Activated CD4-positive, alpha-beta memory T cell treated with anti-CD3 and anti-CD28 coated beads, Interleukin-2, amount 10 ng/mL, durations not matched to agents 7 days and 5 days (primary cell): ENCODE data around the gene RNASEH2B. TPM values are rescaled to one million over a fixed set of nuclear protein-coding genes. Genes with fewer than 3 reads are reported as not detected.

Source experiments
- CTCF ChIA-PET: fragments of 350-600 bp; sonication (Branson Sonifier 250); formaldehyde crosslinking; loops from one replicate; lab custom pipeline; 2021; ENCODE audit warnings: antibody characterized with exemption, inconsistent platforms; lab: Charles Lee
- POLR2A ChIA-PET: fragments of 350-600 bp; sonication (Branson Sonifier 250); formaldehyde crosslinking; loops from one replicate; lab custom pipeline; 2021; ENCODE audit warnings: antibody characterized with exemption; lab: Charles Lee
- DNase-seq: peaks from one replicate; pipeline ENCODE4 v3.0.0-alpha.2; 2020
- H3K27ac Mint-ChIP-seq: one replicate; pipeline ENCODE4 v1.8.0; 2021; ENCODE audit warnings: mild to moderate bottlenecking, mixed read lengths
- H3K27me3 Mint-ChIP-seq: one replicate; pipeline ENCODE4 v1.8.0; 2021; ENCODE audit warnings: mixed read lengths
- H3K36me3 Mint-ChIP-seq: one replicate; pipeline ENCODE4 v1.8.0; 2021; ENCODE audit warnings: low read depth, mixed read lengths
- H3K4me1 Mint-ChIP-seq: one replicate; pipeline ENCODE4 v1.8.0; 2021; ENCODE audit warnings: mixed read lengths
- H3K4me3 Mint-ChIP-seq: one replicate; pipeline ENCODE4 v1.8.0; 2021; ENCODE audit warnings: mild to moderate bottlenecking, mixed read lengths
- H3K9me3 Mint-ChIP-seq: one replicate; pipeline ENCODE4 v1.8.0; 2021; ENCODE audit warnings: mixed read lengths
- total RNA-seq, 2 experiments: library from RNA; stranded (reverse); gene quantifications; one replicate each; pipeline ENCODE4 v1.2.3, GENCODE V29; 2021

Gene RNASEH2B
- total RNA-seq, 2 experiments from 2014 or later, result 87.4 to 90.5 TPM

DNA sequence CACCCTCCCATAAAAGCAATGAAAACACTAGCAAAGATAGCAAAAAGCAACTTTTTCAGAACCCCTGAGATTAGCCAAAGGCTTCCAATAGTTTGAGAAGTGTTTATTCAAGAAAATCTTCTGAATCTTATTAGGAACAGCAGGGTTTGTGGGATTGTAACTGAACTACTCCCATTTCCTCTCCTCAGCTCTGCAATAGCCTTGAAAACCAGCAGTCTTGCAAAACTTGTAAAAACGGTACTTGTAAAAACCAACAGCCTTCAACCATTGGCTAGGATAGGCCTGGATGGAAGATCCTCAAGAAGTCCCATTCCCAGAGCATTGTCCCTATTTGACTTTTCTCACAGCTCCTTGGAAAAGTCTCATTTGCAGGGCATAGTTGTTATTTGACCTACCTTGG is 12.1 kb downstream of the RNASEH2B start:
- CTCF ChIA-PET, result interaction anchor here (4.9 kb wide), 1 partner anchor 10 kb away, joined by 18 read pairs; no protein-coding TSS in a partner anchor
- peaks cover 72% of the 10 kb centered on the region for H3K36me3 Mint-ChIP-seq

DNA sequence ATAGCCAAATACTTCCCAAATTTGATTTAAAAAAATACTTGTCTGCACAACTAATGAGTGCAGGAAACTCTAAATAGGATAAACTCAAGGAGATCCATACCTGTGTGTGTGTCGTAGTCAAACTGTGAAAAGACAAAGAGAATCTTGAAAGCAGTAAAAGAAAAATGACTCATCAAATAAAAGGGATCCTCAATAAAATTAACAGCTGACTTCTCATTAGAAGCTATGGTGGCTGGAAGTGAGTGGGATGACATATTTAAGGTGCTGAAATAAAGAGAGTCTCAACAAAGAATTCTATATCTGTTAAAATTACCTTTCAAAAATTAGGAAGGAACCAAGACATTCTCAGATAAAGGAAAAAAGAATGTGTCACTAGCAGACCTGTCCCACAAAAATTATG is 13.7 kb downstream of the RNASEH2B start:
- Mint-ChIP-seq H3K27ac (no peak overlapping the region), H3K36me3 (peaks cover 69% of the 10 kb centered on the region), H3K9me3 (peaks cover 47% of the 10 kb centered on the region), H3K4me1 (peaks cover 3% of the 10 kb centered on the region), H3K27me3 (no peaks in the 10 kb centered on the region), H3K4me3 (no peak overlapping the region)
- CTCF ChIA-PET, result interaction anchor here (1.0 to 4.9 kb wide), 2 partner anchors 11 to 147 kb away, joined by 3 to 18 read pairs; no protein-coding TSS in a partner anchor
- POLR2A ChIA-PET, result interaction anchor here (1.5 kb wide), 1 partner anchor 793 kb away, joined by 3 read pairs; no protein-coding TSS in a partner anchor
- DNase-seq, result no peak

More for the DNA sequence above, 12.1 kb downstream of the RNASEH2B start:
- peaks cover 47% of the 10 kb centered on the region for H3K9me3 Mint-ChIP-seq
- peaks cover 14% of the 10 kb centered on the region for H3K4me1 Mint-ChIP-seq
- POLR2A ChIA-PET, result no interaction called here
- no peaks in the 10 kb centered on the region for H3K27me3 Mint-ChIP-seq
- DNase-seq, result no peak
- no peak overlapping the region for H3K4me3 Mint-ChIP-seq
- H3K27ac Mint-ChIP-seq, result no peak overlapping the region

DNA sequence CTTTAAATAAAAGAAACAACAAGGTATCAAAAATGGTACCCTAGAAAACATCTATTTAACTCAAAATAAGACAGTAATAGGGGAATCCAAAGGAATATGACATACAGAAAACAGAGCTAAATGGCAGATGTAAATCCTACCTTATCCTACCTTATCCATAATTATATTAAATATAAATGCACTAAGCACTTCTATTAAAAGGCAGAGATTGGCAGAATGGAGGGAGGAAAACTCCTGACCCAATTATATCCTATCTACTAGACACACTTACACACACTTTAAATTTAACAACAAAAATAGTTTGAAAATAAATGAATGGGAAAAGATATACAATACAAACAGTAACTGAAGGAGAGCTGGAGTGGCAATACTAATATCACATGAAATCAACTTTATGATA is 14.4 kb downstream of the RNASEH2B start:
- no peaks in the 10 kb centered on the region for H3K27me3 Mint-ChIP-seq
- ChIA-PET CTCF (interaction anchor here (0.5 to 4.9 kb wide), 3 partner anchors 10 to 951 kb away, joined by 4 to 18 read pairs (median 5); no protein-coding TSS in a partner anchor), POLR2A (no interaction called here)
- H3K9me3 Mint-ChIP-seq, result peaks cover 47% of the 10 kb centered on the region
- peaks cover 65% of the 10 kb centered on the region for H3K36me3 Mint-ChIP-seq
- no peaks in the 10 kb centered on the region for H3K4me1 Mint-ChIP-seq
- no peak overlapping the region for H3K4me3 Mint-ChIP-seq
- H3K27ac Mint-ChIP-seq, result no peak overlapping the region
- DNase-seq, result no peak

DNA sequence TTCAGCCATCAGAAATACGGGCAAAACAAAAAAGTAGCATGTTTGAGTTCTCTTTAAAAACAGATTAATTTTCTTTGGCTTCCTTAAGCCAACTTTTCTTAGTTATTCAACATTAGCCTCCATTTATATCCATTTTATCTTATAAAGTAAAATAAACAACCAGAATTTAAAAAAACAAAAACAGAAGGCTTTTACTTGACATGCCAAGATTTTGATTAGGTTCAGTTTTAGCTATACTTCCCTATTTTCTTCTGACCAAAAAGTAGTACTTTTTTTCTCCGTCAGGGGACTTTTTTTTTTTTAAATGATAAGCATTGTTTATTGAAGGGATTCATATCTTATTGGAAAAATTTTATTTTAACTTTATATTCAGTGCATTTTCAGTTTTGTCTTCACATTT is 18.1 kb downstream of the RNASEH2B start:
- Mint-ChIP-seq H3K36me3 (peaks cover 63% of the 10 kb centered on the region), H3K4me3 (no peak overlapping the region), H3K27me3 (no peaks in the 10 kb centered on the region), H3K9me3 (peaks cover 25% of the 10 kb centered on the region), H3K4me1 (no peaks in the 10 kb centered on the region), H3K27ac (no peak overlapping the region)
- ChIA-PET POLR2A (interaction anchor here (0.7 kb wide), 1 partner anchor 192 kb away, joined by 3 read pairs; no protein-coding TSS in a partner anchor), CTCF (interaction anchor here (0.6 to 1.9 kb wide), 4 partner anchors 13 to 480 kb away, joined by 3 to 6 read pairs (median 4); no protein-coding TSS in a partner anchor)
- no peak for DNase-seq

DNA sequence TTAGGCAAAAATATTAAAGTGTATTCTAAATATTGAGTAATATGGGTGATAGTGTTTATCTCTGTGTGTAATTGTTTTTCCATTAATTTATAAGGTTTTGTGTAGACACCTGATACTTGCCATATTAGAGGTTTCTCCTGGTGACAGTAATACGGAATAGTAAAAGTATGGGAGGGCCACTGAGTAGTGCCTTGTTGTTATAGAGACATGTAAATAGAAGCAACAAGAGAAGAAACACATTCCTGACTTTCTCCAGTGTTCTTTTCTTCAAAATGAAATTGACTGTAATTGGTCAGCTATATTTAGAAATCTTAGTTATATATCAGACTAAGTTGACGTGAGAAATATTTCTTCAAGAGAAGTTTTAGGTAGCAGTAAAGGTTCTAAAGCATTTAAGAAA is 18.5 kb downstream of the RNASEH2B start:
- peaks cover 63% of the 10 kb centered on the region for H3K36me3 Mint-ChIP-seq
- ChIA-PET POLR2A (interaction anchor here (0.7 kb wide), 1 partner anchor 192 kb away, joined by 3 read pairs; no protein-coding TSS in a partner anchor), CTCF (interaction anchor here (0.6 to 1.9 kb wide), 2 partner anchors 16 to 479 kb away, joined by 3 to 4 read pairs; no protein-coding TSS in a partner anchor)

DNA sequence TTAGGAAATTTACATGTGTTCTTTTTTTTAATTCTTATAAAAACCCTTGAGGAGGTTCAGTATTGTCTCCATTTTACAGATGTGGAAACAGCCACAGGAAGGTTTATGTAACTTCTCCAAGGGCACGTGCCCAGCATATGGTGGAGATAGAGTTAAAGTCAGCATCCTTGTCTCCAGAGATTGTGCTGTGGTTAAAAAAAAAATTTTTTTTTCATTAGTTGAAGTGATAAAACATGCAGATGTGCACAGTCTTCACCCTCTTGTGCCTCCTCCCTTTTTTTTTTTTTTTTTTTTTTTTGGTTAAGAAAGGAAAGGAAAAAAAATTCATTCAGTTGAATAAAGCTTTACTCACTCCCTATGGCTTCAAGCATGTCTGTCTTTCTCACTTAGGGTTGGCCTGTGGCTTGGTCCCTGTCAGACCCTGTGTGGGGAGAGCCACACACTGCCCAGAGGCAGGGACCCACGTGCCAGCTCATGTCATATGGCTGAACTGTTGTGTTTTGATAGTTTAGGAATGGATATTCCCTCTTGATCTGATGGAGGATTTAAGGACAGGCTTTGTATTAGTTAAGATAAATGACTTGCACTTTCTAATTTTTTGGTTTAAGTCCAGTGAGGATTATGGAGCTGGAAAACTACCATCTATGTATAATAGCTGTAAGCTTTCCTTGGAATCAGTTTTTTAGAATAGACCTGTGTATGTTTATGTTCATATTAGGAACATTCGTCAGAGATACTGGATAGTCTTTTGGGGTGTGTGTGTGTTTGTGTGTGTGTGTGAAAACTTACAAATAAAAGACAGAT is 19.3 kb downstream of the RNASEH2B start:
- ChIA-PET CTCF (no interaction called here), POLR2A (no interaction called here)
- Mint-ChIP-seq H3K36me3 (peaks cover 60% of the 10 kb centered on the region), H3K27me3 (no peaks in the 10 kb centered on the region), H3K4me3 (no peak overlapping the region), H3K27ac (no peak overlapping the region), H3K9me3 (peaks cover 14% of the 10 kb centered on the region), H3K4me1 (no peaks in the 10 kb centered on the region)
- no peak for DNase-seq

More for the DNA sequence above, 18.5 kb downstream of the RNASEH2B start:
- no peak for DNase-seq
- Mint-ChIP-seq H3K4me1 (no peaks in the 10 kb centered on the region), H3K27me3 (no peaks in the 10 kb centered on the region), H3K4me3 (no peak overlapping the region), H3K27ac (no peak overlapping the region), H3K9me3 (peaks cover 21% of the 10 kb centered on the region)

DNA sequence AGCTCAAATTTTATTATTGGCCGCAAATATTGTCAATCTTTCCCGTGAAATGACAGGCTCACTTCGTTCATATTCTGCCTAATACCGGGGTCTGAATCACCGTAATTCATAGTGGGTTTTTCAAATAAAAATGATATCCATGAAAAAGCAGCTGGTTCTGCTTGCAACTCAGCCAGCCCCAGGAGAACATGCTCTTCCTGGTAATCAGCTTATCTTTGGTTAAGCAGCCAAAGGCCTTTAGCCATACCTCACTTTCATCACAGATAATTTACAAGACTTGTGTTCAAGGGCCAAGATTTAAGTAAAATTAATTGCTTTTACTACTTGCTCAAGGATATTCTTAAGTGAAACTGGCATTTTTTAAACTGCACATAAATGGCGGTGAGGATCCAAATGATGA is 22.5 kb downstream of the RNASEH2B start:
- CTCF ChIA-PET, result interaction anchor here (1.7 kb wide), 1 partner anchor 20 kb away, joined by 6 read pairs; no protein-coding TSS in a partner anchor
- POLR2A ChIA-PET, result no interaction called here
- peaks cover 71% of the 10 kb centered on the region for H3K36me3 Mint-ChIP-seq
- no peak overlapping the region for H3K27ac Mint-ChIP-seq
- no peaks in the 10 kb centered on the region for H3K4me1 Mint-ChIP-seq
- H3K9me3 Mint-ChIP-seq, result peaks cover 5% of the 10 kb centered on the region
- H3K27me3 Mint-ChIP-seq, result no peaks in the 10 kb centered on the region
- no peak overlapping the region for H3K4me3 Mint-ChIP-seq
- no peak for DNase-seq

DNA sequence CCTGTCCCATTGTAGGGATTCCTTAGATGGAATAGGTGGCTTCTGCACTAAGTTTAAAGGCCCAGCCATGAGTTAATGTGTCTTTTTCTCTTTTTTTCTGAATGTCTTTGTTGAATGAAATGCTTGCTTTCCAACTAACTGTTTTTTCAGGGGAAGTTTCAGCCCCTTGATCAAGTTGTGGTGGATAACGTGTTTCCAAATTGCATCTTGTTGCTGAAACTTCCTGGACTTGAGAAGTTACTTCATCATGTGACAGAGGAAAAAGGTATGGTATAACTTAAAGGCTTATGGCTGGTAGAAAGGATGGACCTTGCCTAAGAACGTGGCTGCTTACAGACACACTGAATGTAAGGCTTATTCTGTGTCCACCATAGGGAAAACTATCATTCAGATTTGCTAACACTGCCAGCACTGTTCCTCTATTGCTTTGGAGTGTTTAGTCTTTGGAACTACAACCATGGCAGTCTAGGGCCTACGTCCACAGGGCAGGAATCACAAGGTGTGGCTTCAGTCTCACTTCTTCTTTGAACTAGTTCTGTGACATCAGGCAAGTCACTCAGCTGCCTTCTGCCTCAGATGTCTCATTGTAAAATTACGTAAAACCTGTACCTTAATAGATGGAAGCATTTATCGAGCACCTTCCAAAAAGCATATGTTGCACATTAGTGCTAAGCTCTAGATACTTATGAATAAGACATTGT is 25.3 kb downstream of the RNASEH2B start:
- no peak overlapping the region for H3K4me3 Mint-ChIP-seq
- peaks cover 7% of the 10 kb centered on the region for H3K9me3 Mint-ChIP-seq
- H3K27me3 Mint-ChIP-seq, result no peaks in the 10 kb centered on the region
- H3K27ac Mint-ChIP-seq, result no peak overlapping the region
- no peak for DNase-seq
- H3K4me1 Mint-ChIP-seq, result no peaks in the 10 kb centered on the region
- peaks cover 78% of the 10 kb centered on the region for H3K36me3 Mint-ChIP-seq
- POLR2A ChIA-PET, result no interaction called here
- CTCF ChIA-PET, result no interaction called here

DNA sequence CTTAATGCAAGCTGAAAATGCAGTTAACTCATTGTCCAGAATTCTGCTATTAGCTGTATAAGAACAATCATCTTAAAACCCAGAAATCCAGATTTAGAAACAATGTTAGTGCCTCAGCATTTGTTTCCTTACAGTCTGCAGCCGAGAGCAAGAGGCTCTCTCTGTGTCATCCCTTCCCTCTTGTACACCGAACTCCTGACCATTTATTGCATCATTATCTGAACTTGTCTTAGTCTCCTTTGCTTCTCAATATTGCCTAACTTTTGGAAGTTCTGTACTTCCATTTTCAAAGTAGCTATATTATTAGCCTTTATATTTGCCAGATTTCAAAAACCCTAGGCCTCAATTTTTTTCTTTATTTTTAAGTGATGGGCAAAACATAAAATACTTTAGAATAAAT is 27.1 kb downstream of the RNASEH2B start:
- no peak for DNase-seq
- no peak overlapping the region for H3K27ac Mint-ChIP-seq
- POLR2A ChIA-PET, result no interaction called here
- H3K9me3 Mint-ChIP-seq, result peaks cover 7% of the 10 kb centered on the region
- CTCF ChIA-PET, result no interaction called here
- H3K27me3 Mint-ChIP-seq, result no peaks in the 10 kb centered on the region
- no peak overlapping the region for H3K4me3 Mint-ChIP-seq
- peaks cover 77% of the 10 kb centered on the region for H3K36me3 Mint-ChIP-seq
- no peaks in the 10 kb centered on the region for H3K4me1 Mint-ChIP-seq

DNA sequence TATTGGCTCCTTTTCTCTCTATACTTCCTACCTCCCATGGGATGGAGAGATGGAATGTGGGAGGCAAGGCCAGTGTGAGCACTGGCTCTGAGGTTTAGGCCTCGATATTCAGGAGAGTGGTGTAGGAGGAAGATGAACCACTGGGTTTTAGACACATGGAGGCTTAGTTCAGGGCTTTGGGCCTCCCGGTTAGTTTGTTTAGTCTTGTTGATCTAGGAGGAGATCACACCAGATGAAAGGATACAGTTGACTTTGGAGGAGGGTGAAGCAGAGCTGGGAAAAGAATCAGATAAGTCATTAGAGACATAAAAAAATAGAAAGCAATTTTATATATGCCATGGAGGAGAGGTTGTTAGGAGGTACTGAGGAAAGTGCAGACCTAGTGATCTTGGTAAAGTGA is 30.9 kb downstream of the RNASEH2B start:
- peaks cover 7% of the 10 kb centered on the region for H3K9me3 Mint-ChIP-seq
- H3K4me3 Mint-ChIP-seq, result no peak overlapping the region
- CTCF ChIA-PET, result no interaction called here
- H3K27me3 Mint-ChIP-seq, result no peaks in the 10 kb centered on the region
- POLR2A ChIA-PET, result interaction anchor here (1.0 kb wide), 1 partner anchor 1147 kb away, joined by 3 read pairs; no protein-coding TSS in a partner anchor
- peaks cover 71% of the 10 kb centered on the region for H3K36me3 Mint-ChIP-seq
- H3K27ac Mint-ChIP-seq, result no peak overlapping the region
- DNase-seq, result no peak
- peaks cover 4% of the 10 kb centered on the region for H3K4me1 Mint-ChIP-seq

DNA sequence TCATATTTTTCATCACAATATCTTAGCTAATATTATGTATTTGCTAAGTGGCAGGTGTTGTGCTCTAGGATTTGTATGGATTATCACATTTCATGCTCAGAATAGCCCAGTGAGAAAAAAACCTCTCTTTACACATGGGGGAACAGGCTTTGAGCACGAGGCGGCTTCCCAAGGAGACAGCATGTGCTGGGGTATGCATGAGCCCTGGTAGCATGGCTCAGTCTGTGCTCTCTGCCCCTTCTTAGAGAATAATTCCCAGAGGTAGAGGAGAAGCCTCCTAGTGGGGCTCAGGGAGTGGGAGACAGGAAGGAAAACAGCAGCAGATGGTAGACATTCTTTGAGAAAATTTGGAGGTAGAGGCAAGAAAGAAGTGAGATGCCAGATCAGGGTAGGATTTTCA is 31.6 kb downstream of the RNASEH2B start:
- peaks cover 68% of the 10 kb centered on the region for H3K36me3 Mint-ChIP-seq
- CTCF ChIA-PET, result no interaction called here
- DNase-seq, result no peak
- POLR2A ChIA-PET, result interaction anchor here (1.0 kb wide), 1 partner anchor 1148 kb away, joined by 3 read pairs; no protein-coding TSS in a partner anchor
- H3K27ac Mint-ChIP-seq, result no peak overlapping the region
- H3K4me3 Mint-ChIP-seq, result no peak overlapping the region
- H3K9me3 Mint-ChIP-seq, result peaks cover 2% of the 10 kb centered on the region
- peaks cover 4% of the 10 kb centered on the region for H3K4me1 Mint-ChIP-seq
- H3K27me3 Mint-ChIP-seq, result no peaks in the 10 kb centered on the region

DNA sequence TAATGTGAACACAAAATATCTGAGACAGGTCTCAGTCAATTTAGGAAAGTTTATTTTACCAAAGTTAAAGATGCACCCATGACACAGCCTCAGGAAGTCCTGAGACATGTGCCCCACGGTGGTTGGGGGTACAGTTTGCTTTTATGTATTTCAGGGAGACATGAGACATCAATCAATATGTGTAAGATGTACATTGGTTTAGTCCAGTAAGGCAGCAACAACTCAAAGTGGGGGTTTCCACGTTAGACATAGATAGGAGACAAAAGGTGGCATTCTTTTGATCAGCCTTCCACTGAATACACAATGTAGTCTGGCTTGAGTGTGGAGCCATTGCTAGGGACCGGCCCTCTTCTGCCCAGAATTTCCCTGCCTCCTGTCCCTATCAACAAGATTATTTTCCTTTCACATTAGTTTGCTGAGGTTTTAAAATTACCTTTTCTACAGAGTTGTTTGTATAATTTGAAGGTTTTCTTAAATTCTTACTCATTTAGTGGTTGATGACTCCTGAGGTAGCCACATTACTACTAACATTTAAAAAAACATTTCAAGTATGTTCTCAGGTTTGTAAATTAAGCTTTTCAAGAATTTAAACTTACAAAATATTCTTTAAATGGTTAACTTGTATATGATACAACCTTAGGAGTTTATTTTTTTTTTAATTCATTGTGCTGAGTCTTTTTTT is 33.2 kb downstream of the RNASEH2B start:
- Mint-ChIP-seq H3K4me1 (peaks cover 4% of the 10 kb centered on the region), H3K4me3 (no peak overlapping the region), H3K9me3 (peaks cover under 1% of the 10 kb centered on the region), H3K27ac (no peak overlapping the region), H3K27me3 (no peaks in the 10 kb centered on the region), H3K36me3 (peaks cover 66% of the 10 kb centered on the region)
- no peak for DNase-seq
- ChIA-PET CTCF (no interaction called here), POLR2A (no interaction called here)
